Activated naive CD8-positive, alpha-beta T cell (primary cell): ENCODE measurements around the gene ANKRD40CL.

Experiments
- H3K27ac Mint-ChIP-seq: one replicate; pipeline ENCODE4 v1.8.0; 2021; ENCODE audit warnings: mixed read lengths
- H3K27me3 Mint-ChIP-seq: one replicate; pipeline ENCODE4 v1.8.0; 2021; ENCODE audit warnings: mixed read lengths
- H3K36me3 Mint-ChIP-seq: one replicate; pipeline ENCODE4 v1.8.0; 2021; ENCODE audit warnings: mixed read lengths
- H3K4me1 Mint-ChIP-seq: one replicate; pipeline ENCODE4 v1.8.0; 2021; ENCODE audit warnings: low read depth, mixed read lengths
- H3K4me3 Mint-ChIP-seq: one replicate; pipeline ENCODE4 v1.8.0; 2021; ENCODE audit warnings: mild to moderate bottlenecking, mixed read lengths
- H3K9me3 Mint-ChIP-seq: one replicate; pipeline ENCODE4 v1.8.0; 2021; ENCODE audit warnings: low read depth, mixed read lengths

The ANKRD40CL gene

DNA sequence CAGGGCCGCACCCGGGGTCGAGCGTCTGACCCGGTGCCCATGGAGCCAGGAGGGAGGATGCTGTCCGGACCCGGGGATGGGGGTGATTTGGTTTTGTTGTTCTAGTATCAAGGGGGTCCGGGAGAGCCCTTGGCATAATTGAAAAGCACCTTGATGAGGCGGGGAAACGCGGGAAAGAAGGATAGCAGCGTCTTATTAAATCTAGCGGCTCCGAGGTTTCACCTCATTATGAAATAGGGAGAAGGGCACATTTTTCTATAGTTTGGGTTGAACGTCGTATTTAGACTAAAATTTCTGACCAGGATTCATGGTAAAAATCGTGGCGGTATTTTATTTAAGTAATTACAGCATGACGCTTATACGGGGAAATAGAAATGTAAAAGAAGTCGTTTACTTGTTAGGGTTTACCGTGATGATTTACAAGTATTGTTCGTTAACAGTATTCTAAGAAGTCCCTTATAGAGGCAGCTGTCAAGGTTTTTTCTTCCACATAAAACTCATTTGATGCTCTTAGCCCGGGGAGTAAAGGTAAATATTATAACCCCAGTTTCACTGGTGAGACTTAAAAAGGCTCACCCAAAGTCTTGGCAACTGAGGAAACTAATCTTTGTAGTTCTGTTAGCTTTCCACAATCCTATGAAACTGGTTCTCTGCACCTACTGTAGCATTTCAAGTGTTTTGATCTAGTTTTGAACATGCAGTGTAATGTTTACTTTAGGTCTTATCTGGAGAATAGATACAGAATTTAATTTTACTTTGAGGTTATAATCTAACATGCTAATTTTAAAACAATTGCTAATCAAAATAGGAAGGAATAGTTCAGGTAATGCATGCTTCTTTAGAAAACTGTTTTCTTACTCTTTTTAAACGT lies 47.2 kb downstream of the ANKRD40CL start:
- Mint-ChIP-seq H3K4me3 (peak overlapping the region; percentile 89), H3K4me1 (peaks cover 33% of the 10 kb centered on the region), H3K27ac (peak overlapping the region; percentile 99), H3K36me3 (peaks cover 9% of the 10 kb centered on the region), H3K27me3 (no peaks in the 10 kb centered on the region), H3K9me3 (no peaks in the 10 kb centered on the region)

DNA sequence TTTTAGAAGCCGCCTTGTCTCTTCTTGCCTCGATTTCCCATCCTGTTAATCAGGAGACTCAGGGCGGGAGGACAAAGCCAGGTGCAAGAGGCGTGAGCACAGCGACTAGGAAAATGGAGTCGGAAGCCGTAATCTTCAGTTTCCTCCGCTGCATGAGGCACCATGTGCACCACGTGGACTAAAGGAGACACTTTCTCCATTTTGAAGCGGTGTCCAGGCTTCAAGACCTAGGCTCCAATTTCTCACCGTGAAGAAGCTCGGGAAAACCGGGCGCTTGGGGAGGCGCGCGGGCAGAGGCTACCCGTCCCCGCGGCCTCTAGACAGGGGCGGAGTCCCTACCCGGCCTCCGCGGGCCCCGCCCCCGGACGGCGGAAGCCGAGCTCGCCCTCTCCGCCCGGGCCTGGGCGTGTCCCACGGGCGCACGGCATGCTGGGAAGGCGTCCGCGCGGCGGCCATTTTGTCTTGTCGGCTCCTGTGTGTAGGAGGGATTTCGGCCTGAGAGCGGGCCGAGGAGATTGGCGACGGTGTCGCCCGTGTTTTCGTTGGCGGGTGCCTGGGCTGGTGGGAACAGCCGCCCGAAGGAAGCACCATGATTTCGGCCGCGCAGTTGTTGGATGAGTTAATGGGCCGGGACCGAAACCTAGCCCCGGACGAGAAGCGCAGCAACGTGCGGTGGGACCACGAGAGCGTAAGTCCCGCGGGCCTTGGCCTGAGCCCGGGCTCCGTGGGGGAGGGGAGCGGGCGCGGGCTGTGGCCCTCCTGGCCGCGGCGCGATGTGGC lies 48.0 kb downstream of the ANKRD40CL start, which contains the start of gene LUC7L3:
LUC7L3 (plus strand) TSS at position 460 of the 780 bp plus-strand sequence; CDS start at position 590, 130 bp downstream.
- H3K4me3 Mint-ChIP-seq, result peak within 1 kb of the TSS; percentile 89
- peaks cover 26% of the 10 kb centered on the region for H3K4me1 Mint-ChIP-seq
- peaks cover 9% of the 10 kb centered on the region for H3K36me3 Mint-ChIP-seq
- peak within 1 kb of the TSS; percentile 99 for H3K27ac Mint-ChIP-seq
- H3K9me3 Mint-ChIP-seq, result no peaks in the 10 kb centered on the region
- H3K27me3 Mint-ChIP-seq, result no peaks in the 10 kb centered on the region

- H3K4me1 Mint-ChIP-seq, result peaks cover 2% of the 10 kb centered on the region
- H3K36me3 Mint-ChIP-seq, result no peaks in the 10 kb centered on the region
- H3K4me3 Mint-ChIP-seq, result no peak overlapping the region
- no peaks in the 10 kb centered on the region for H3K27me3 Mint-ChIP-seq
- no peak overlapping the region for H3K27ac Mint-ChIP-seq
- H3K9me3 Mint-ChIP-seq, result no peaks in the 10 kb centered on the region
Measured at GRCh38 chr17:50715471-50715870, 51.8 kb downstream of the ANKRD40CL start.

- H3K9me3 Mint-ChIP-seq, result no peaks in the 10 kb centered on the region
- peaks cover 19% of the 10 kb centered on the region for H3K4me1 Mint-ChIP-seq
- no peak overlapping the region for H3K27ac Mint-ChIP-seq
- no peak overlapping the region for H3K4me3 Mint-ChIP-seq
- no peaks in the 10 kb centered on the region for H3K36me3 Mint-ChIP-seq
- H3K27me3 Mint-ChIP-seq, result no peaks in the 10 kb centered on the region
Measured at GRCh38 chr17:50712641-50713040, 54.7 kb downstream of the ANKRD40CL start.
